SK-N-SH treated with all-trans-retinoic acid at 6 μM for 48 hours (cell line): ENCODE data around the gene OPRM1.

ENCODE experiments used
- GLIS3 ChIP-seq: fragments of 250-450 bp; sonication (Bioruptor Pico); IDR thresholded peaks from 2 replicates; pipeline ENCODE4 v1.5.0; 2020; ENCODE audit warnings: mild to moderate bottlenecking, moderate library complexity
- PATZ1 ChIP-seq: fragments of 250-450 bp; sonication (Bioruptor Pico); IDR thresholded peaks from 2 replicates; pipeline ENCODE4 v1.8.0; 2020; ENCODE audit warnings: mild to moderate bottlenecking, moderate library complexity, borderline replicate concordance
- ZFP3 ChIP-seq: fragments of 250-450 bp; sonication (Bioruptor Pico); IDR thresholded peaks from 2 replicates; pipeline ENCODE4 v1.5.0; 2020; ENCODE audit warnings: mild to moderate bottlenecking, moderate library complexity
- ZFP30 ChIP-seq: fragments of 450-650 bp; formaldehyde crosslinking; IDR thresholded peaks from 2 replicates; pipeline ENCODE4 v1.5.0; 2022; ENCODE audit warnings: mild to moderate bottlenecking, moderate library complexity

- no peak for TF ChIP-seq ZFP30 (CRISPR knock-in tag)
- no peak for TF ChIP-seq PATZ1
- no peak for TF ChIP-seq GLIS3
- TF ChIP-seq ZFP3 (CRISPR knock-in tag) = no peak
Observed at GRCh38 chr6:154143753-154144152, 104.7 kb downstream of the OPRM1 start.
